ENCODE measurements around the gene LPP.

Gene LPP

DNA sequence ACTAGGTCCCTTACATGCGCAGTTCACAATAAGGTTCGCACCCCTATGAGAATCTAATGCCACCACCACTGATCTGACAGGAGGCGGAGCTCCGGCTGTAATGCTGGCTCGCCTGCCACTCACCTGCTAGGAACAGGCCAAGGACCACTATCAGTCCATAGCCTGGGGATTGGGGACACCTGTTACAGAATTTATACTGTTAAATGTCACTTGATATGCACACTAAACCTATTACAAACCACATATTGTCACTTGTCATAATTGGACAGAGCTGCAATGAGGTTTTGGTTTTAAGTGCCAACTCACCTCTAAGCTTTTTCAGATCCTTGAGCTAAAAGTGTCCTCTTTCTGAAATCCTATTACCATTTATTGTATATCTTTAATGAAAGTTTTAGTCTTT, 509.9 kb downstream of the LPP start:
- no peak for DNase-seq

DNA sequence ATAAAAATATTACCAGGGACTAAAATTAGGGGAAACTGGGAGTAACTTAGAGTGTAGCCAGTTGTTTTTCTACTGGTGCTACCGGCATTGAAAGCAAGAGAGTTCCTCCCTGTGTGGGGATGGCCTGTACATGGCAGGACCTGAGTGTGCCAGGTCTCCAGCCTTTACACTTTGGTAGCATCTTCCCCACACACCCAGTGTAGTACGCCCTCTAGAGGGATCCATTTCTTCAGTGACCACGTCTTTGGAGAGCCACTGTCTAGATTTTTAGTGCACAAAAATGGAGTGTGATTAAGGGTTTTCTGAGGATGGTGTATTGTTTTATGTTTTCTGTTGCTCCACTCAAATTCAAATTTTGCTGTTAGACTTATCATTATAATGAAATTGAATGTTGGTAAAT, 510.8 kb downstream of the LPP start:
- DNase-seq: no peak

DNA sequence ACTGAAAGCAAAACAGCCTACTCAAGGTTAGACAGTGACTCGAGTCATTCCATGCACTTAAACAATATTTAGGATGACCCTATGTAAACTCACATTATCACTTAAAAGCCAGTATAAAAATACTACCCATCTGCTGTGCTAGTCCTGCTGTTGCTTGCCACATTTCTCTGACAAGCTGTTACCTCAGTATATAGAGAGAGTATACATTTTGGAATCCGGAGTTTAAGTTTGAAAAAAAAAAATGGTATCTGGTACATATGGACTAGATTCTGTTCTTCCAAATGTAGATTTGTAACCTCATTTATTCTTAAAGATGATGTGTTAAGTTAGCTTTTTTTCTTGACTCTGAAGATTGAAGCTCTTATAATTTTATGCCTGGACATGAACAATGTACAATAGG, 514.0 kb downstream of the LPP start:
- DNase-seq: no peak

DNA sequence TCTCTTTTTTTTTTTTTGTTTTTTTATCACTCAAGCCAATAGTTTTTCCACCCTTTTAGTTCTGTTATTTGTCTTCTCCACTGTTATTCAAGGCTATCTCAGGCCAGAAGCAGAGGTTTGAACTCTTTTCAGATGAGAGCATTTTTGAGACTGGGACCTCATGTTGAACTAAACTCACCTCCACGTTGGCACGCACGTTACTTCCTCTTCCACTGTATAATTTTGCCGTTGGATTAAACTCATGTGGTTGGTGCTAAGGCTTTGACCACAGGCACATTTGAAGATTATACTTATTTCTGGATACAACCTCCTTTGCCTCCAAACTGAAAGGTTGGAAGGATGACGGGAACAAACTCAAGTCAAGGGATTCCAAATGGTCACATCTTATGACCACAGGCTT, 516.5 kb downstream of the LPP start:
- DNase-seq: no peak

DNA sequence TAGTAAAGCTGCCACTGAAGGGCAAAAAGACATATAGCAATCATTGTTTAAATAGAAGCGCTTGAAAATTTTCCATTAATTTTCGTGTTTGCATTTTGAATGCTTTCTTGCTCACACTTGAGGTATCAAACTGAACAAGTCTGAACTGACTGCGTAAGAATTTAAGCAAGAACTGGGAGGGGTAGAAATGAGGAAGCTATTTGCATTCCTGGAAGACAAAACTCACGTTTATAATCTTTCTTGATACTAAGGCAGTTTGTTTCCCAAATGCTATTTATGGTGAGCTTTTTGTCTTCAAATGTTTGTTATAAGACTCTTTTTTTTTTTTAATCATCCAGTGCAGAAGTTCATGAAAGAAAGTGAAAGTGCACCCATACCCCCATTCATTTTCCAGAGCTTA, 518.0 kb downstream of the LPP start:
- no peak for DNase-seq

DNA sequence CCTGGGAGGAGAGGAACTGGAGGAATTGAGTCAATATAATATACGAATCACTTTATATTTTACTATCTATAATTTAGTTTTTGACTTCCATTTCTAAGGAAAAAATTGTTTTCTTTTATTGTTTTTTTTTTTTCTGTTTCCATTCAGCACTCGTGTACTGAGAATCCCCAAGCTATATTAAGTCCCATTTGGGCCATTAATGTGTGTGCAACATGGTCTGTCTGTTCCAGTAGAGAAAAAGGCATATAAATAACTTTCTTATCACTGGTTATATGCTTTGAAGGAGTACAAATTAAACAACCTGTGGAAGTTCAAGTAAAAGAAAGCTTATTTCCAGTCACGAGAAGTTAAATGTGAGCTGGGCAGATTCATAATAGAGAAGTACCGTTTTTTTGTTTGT, 518.9 kb downstream of the LPP start:
- no peak for DNase-seq

DNA sequence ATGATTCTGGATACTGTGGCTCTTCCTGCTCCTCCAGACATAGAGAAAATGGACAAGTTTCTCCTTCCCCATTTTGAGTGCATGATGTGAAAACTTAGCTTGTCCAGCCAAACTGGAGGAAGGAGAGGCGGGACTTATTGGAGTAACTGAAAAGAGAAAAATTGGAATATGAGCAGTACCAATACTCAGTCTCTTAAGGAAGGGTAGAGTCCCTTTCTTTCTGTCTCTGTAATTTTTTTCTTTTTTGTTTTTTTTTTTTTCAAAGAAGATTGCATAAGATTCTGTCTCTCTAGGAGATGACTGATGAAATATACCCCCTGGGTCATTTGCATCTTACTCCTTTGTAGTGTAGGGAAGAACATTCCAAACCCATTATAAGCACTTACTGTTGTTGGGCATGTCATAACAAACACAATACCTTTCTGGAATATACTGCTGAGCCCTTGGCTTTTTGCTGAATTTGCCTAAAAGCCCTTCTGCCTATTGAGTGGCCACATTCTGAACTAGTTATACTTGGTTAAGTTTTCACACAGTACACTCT, 519.8 kb downstream of the LPP start:
- DNase-seq: no peak

DNA sequence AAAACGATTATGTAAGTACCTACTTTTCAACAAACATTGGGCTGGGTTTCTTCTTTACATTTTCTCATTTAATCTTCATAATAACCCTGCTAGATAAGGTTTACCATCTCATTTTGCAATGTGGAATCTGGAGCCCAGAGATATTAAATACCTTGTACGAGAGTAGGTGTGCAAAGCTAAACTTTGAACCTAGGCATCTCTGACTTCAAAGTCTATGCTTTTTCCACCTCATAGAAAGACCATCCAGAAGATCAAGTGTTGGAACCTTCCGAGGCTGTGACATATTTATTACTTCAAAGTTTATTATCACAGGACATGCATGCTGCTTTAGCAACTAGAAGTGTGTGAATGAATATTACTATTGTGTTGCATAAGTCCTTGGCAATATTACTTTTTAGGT, 520.6 kb downstream of the LPP start:
- no peak for DNase-seq

DNA sequence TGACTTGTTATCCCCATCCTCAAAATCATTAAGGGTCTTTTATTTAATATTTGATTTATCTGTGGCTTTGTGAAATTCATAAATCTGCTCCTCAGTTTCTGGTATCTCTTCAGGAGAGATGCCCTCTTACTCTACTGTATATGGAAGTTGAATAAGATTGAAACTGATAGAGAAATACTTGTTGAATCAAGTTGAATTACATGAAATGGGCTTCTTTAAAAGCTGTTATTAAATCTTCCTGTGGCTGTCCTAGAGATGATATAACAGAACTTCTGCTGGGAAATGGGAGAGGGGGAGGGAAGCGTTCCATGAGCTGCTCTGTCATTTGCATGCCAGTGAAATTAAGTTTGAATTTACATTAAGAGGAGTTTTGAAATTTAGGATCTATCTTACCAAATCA, 523.4 kb downstream of the LPP start:
- no peak for DNase-seq

DNA sequence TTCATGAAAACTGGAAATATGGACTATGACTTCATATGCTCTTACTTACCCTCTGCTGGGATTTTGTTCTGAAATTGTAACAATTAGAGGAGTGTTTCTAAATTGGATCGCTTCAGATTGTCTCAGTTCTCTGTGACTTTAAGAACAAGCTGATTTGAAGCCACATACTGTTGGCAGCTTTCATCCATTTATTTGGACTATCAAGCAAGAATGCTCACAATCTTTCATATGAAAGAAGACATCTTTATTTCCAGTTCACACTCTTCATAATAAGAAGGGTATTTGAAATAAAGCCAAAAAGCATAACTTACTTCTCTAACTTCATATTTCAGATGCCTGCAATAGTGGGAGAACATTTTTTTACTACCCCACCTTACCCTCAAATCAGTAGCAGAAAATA, 526.2 kb downstream of the LPP start:
- DNase-seq: no peak

DNA sequence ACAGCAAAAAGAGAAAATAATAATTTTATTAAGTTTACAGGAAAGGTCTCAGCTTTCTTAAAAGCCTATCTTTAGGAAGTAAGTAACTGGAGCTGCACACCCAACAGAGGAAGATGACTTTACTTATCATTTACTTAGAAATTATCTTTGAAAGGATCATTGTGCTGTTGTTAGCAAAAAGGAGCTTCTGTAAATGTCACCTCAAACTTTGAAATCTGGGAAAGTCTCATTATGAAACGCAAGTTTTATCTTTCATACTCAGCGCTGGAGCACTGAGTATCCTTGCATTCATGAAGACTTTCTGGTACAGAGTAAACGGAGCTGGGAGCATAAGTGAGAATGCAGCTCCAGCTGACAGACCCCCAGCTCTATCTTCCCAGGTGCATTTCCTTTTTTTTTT, 526.6 kb downstream of the LPP start:
- no peak for DNase-seq

DNA sequence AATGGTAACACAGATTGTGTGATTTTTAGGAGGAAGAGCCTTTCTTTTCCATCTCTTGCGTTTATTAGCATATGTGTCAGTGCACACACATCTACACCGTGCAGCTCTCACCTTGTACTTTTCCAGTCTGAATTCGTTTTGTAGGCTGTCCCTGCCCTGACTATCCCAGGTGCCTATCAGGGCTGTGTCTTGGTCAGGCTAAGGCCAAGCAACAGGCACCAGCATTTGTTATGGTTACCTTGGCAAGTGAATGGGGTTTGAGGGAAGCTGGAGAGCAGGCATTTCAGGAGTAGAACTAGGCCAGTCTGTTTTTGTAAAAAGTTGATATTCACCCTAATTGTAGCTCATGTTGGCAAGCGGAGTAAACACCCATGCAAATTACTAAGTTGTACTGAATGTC, 528.4 kb downstream of the LPP start:
- no peak for DNase-seq

DNA sequence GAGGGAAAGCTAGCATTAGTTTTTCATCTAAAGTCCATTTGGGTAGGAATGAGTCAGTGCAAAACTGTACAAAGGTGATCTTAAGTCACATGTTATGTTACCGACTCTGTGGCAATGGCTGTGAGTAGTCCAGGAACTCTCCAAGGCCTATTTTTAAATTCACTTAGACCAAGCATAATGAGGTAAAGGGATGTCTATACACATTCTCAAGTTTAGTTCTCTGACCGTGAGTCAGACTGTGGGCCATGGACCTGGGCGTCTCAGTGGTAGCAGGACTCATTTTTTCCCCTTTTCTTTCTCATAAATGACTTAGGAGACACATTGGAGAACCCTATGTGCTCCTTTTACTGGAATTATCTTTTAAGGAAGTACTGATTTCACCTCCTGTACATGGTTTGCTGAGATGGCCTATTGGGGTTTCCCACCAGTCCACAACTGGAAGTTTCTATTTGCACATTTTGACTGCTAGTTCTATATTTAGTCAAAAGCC, 529.1 kb downstream of the LPP start:
- no peak for DNase-seq

DNA sequence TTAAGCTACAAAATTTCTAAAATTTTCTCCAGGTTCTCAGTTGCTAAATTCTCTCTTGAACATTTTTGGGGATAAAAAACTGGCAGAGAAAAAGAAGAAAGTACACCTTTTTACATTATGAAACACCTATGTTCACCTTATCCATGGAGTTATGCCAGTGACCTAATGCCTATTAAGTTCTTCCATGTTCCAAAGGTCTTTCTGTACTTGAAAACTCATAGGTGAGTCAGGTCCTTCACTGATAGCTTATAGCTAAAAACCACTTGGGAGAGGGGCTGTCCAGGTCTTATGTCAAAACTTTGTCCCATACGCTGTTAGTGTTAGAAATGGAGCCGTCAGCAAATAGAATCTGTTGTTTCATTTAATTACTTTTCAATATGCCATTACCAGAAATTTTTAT, 530.3 kb downstream of the LPP start:
- no peak for DNase-seq

DNA sequence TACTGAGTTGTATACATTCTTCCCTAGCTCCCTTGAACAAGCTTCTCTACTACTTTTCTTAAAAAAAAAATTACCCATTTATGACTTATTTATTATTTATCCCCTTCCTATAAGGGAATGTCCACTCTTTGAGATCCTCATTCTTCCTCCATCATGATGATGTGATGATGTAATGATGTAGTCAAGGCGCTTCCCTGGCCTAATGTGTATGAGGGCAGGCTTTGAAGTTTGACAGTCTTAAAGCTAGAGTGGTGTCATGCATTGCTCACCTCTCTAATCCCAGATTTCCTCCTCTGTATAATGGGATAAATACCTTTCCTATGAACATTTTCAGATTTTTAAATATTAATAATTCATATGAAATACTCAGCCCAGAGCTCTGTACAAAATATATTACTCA, 531.8 kb downstream of the LPP start:
- no peak for DNase-seq

DNA sequence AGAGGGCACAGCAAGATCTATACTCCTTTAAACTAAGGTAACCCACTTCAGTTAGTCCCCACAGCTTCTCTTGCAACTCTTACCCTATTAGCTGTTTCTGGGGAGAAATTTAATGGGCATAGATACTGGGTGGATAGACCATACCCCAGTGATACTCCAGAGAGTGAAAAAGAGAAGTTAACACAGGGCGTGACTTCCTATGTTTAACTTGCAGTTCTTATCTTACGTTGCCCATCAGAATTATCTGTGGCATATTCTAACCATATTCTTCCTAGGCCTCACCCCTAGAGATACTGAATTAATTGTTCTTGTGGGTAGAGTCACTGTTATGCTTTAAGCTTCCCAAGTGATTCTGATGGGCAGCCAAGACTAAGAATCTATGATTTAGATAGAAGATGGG, 532.4 kb downstream of the LPP start:
- no peak for DNase-seq

DNA sequence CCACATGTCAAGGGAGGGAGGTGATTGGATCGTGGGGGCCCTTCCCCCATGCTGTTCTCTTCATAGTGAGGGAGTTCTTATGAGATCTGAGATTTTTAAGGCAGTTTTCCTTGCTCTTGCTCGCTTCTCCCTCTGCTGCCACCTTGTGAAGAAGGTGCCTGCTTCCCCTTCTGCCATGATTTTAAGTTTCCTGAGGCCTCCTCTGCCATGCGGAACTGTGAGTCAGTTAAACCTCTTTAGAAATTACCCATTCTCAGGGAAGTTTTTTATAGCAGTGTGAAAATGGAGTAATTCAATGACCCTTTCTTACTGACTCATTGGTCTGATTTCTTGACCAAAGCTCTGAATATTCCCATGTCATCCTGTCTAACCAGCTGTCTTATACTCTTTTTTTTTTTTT, 533.4 kb downstream of the LPP start:
- no peak for DNase-seq

DNA sequence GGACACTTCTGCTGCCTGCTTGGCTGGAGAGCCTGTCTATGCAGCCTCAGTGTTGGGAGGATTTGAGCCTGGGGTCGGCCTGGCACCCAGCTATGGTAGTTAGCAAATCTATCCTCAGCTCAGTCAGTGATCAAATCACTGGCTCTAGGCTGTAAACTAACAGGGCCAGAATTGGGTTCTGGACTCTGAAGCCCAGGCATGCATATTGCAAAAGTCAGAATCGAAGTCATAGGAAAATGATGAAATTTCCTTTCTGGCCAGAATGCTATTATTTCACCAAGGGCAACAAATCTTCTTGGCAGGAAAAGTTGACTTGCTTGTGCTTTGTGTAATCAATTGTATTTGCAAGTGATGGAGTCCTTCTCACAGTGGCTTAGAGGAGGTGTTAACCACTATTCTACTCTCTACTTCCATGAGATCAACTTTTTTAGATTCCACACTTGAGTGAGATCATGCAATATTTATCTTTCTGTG, 535.2 kb downstream of the LPP start:
- no peak for DNase-seq

DNA sequence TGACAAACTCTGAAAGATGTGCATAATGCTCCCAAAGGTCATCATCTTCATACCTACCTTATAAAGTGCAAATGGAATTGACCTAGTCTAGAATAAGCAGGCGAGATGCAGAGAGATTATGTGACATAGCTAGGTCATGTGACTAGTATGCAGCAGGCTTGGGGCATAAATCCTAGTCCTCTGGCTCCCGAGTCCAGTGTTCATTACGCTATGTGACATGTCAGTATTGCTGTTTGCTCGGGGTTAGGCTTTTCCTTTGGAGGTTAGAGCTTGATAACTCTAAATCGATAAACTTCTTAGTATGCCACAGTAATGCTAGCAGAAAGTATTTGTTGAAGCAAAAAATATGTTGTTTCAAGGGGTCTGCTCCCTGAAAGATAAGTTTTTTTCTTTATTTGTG, 536.1 kb downstream of the LPP start:
- no peak for DNase-seq

DNA sequence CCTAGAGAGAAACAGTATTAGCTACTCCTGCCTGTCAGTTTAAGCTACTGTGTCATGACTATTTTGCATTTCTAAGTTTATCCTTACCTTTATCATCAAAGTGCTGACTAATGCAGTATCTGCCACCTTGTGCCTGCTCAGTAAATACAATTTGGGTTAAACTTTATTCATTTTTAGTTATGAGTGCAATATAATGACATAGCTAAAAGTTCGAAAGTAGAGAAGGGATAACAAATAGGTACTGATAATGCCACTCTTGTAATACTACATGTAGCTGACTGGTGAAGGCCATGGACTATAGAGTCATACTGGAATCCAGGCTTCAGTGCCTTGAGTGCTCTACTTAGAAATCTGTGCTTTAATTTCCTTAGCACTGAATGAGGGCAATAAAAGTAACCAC, 537.0 kb downstream of the LPP start:
- no peak for DNase-seq

DNA sequence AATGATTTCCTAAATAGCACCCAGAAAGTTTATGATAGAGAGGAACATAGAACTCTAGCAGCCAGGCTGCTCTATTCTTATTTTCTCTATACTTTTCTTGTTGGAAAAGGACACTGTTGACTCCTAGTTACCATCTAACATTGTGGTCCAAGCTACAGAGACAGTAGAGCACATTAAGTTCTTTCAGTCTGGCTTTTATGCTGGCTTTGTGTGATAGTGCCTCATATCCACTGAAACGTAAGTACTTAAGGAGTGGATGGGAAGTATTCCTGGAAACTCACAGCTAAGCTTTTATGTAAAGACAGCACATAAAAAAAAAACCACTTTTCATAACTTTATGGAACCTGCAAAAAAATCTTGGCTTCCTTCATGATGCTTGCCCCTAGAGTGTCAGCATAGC, 537.7 kb downstream of the LPP start:
- DNase-seq: no peak

DNA sequence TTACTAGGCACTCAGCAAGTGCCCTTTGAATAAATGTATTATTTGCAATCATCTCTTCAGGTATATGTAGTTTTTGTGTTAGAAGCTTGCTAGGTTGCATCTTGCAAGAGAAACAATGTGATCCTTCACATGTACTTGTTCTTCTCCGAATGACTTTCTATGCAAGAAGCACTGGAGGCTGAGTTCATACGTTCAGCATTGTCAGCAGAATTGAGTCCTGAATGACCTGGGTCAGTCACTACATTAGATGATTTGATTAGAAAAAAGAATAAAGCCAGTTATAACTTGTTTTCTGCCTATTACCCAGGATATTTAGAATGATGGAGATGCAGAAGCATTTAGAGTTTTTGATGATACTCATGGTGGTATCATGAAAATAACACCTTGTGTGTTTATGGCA, 538.7 kb downstream of the LPP start:
- no peak for DNase-seq

DNA sequence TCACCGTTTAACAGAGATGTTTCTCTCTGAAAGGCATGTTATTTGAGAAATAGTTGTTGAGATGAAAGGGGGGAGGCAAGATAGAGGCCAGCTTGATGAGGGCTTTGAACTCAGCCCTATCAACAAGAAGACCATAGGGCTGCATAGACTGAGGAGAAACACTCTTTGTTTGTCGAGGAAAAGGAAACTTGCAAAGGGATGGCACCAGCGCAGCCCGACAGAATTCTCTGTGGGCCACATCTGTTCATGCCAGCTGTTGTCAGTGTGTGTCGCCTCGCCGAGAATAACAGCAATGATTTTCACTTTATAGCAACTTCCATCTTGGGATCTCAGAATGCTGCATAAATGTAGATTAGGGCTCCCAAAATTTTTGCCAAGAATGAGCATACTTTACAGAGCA, 539.5 kb downstream of the LPP start:
- DNase-seq: no peak

DNA sequence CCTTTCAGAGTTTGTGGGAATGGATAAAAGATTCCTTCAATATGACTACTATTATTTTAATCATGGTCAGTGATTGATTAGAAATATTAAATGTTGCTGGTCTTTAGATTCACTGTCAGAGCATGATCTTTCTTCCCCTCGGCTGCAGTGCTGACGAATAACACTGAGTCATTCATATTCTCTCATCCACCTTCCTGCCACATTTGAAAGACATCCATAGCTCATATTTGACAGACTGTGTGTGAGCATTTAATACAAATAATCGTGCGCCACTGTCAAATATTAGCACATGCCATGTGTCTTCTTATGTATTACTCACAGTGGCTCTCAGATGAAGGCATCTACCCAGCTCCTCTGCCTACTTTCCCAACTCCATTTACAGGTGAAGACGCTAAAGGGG, 541.3 kb downstream of the LPP start:
- no peak for DNase-seq

DNA sequence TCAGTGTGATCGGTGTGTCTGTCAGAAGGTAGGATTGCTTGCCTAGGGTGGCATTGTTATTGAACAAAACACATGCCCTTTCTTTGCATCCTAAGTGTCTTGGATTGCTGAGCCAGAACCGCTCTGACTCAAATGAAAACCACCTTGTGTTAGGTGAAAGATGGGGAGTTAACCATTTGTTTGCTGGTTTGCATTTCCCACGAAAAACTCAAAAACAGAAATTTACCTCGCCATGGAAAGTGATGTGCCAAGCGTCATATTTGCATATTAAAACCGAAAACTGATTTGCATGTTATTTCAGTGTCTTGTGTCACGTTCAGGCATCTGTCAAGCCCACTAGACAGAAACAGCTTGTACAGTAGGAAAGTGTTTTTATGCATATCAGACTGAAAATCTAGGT, 543.2 kb downstream of the LPP start:
- DNase-seq: no peak

DNA sequence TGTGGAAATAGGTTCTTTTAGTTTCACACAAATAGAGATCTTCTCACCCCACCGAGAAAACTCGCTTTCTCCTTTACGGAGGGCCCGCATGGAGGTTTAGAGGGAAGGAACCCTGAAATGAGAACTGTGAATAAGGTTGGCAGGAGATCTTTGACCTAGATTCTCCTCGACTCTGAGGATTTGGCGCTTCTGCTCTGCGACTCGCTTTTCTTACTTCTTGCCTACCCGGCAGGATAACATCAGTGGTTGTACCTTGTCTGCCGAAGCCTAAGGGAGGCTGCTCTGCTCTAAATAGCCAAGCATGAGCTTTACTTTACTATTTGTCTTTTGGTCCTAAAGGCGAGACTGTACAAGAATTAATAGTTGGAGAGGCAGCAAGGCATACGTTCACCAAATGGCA, 544.5 kb downstream of the LPP start:
- DNase-seq: no peak
